Activated CD4-positive, alpha-beta T cell treated with anti-CD3 and anti-CD28 coated beads for 48 hours (primary cell): ENCODE data around the gene SBSN.

Experiments used
- DNase-seq: peaks from one replicate; pipeline ENCODE4 v3.0.0-alpha.2; 2020

Gene SBSN

DNA sequence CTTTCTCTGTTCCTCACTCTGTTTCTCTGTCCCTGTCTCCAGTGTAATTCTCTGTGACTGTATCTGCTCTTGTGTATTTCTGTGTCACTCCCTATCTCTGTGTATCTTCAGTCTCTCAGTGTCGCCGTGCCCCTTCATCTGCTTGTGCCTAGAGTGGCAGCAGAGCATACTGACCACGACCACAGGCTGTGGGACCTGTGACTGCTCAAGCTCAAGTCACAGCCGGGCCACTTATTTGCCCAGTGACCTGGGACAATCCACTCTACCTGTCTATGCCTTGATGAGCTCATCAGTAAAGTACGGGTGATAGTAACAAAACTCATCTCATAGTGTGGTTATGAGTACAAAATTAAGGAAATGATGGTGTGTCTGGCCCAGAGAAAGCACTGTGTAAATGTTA, 26.0 kb upstream of the SBSN start:
- no peak for DNase-seq

DNA sequence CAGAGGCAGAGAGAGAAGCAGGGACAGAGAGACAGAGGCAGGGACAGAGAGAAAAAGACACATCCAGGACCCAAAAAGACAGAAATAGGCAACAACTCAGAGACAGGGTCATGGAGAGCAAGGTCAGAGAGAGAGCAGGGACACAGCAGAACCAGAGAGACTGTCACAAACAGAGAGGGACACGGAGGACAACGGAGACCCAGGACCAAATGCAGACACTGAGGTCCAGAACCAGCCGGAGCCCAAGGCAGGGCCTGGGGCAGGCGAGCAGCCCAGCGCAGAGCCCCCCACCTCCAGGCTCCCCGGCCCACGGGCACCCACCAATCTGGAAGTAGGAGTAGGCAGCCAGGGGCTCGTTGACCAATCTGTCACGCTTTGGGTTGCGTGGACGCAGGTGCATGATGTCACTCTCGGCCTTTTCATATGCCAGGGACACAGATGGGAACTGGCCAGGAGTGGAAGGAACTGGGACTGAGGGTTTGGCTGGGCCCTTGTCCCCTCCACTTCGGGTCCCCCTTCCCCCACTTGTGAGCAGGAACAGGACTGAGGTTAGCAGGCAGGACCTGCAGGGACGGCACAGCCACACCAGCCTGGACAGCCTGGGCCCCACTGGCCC, 25.4 kb upstream of the SBSN start:
- DNase-seq: no peak

DNA sequence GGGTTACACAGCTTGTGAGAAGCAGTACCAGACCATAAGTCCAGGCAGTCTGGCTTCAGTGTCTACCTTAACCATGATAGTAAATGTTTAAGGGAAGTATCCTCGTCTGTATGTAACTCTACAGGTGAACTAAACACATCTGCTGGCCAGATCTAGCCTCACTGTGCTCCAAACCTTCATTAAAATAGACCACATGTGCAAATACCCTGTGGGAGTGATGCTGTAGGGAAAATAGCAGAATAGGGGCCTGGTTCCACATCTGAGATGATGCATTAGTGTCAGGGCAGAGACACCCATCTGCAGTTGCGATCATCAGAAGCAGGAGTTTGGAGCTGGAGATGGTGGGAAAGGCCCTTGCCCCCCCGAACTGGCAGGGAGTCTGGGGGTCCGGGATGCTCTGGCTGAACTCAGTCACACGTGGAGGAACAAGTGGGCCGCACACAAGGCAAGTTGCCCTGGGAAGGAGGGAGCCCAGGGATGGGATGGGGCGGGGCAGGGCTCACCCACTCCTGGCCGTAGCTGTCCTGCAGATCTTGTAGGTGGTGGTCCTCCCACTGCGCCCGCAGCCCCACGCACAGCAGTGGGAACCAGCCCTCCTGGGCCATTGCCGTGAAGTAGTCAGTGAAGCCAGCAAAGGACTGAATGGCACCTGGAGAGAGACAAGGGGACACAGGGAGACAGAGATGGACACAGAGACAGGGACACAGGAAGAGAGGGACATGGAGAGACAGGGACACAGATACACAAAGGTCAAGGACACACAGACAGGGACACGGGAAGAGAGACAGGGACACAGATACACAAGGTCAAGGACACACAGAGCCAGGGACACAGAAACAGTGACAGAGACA, 24.6 kb upstream of the SBSN start:
- DNase-seq: no peak

DNA sequence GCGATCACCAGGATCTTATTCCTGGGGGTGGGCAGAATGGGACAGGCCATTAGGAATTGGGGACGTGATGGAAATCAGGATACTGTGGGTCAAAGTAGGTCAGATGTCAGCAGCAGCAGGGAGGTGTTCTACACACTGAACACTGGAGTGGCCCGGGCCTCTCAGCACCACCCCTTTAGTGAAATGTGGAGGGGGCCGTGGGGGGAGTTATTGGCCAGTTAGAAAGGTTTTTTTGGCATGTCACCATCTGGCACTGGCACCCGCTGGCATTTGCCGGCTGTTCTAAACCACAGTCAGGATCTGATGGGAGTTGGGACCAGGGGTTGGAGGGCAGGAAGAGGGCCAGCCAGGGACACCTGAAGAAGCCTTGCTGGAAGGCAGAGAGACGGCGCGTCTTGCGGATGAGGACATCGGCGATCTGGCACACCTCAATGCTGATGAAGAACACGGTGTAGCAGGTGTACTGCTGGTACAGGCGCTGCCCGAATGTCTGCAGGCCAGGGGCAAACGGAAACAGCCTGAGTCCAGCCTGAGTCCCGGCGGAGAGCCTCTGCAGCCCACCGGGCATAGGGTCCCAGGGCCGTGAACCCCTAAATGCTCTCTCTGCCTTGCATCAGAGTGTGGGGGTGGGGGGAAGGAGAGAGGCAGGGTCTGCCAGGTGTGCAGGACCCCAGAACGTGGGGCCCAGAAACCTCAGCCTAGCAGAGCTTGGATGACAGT, 23.1 kb upstream of the SBSN start:
- DNase-seq: no peak

DNA sequence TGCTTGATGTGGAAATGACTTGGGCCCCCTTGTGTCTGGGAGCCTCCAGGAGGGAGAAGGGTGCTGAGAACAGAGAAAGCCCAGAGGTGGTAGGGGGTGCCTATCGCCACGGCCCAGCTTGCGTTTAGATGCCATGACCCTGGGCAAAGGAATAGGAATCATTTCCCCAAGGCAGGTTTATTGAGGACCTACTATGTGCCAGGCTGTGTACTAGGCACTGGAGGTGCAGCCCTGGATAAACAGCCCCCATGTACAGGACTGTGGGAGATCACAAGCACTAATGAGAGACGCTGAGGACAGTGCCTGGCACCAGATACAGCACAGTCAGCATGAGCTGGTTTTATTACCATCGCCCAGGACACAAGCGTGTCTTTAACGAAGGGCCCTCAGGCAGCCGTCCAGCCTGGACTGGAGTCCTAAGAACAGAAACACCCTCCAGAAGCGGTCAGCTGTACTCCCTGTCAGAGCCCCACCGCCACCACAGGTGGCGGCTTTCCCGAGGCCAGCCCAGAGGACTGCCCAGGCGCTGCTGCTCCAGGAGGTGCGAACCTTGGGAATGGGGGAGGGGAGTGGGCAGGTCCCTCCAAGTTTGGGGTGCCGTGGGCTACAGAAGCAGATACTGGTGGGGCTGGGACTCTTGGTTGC, 21.9 kb upstream of the SBSN start:
- DNase-seq: no peak

DNA sequence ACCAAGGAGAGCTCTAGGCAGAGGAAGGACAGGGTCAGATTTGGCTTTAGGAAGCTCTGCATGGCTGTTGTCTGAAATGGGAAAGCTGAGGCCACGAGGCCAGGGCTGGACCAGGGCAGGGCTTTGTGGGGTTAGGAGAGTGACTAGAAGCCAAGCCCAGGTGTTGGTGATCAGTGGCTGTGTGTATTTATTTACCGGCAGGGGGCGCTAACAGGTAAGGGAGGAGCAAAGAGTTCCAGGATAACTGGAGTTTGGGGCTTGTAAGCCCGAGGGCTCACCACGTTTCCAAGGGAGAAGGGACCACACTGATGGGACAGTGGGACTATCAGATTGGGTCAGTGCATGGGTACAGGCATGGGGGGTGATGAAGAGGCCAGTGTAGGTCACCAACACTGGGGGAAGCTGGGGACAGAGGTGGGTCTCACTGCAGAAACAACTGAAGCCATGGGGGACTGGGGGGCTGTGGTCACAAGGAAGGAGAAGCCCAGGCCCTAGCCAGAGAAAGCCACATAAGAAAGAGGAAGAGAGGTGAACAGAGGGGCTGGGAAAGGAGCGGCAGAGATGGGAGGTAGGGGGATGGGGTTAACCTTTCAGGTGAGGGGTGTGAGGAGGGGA, 21.2 kb upstream of the SBSN start:
- DNase-seq: peak; percentile 67

DNA sequence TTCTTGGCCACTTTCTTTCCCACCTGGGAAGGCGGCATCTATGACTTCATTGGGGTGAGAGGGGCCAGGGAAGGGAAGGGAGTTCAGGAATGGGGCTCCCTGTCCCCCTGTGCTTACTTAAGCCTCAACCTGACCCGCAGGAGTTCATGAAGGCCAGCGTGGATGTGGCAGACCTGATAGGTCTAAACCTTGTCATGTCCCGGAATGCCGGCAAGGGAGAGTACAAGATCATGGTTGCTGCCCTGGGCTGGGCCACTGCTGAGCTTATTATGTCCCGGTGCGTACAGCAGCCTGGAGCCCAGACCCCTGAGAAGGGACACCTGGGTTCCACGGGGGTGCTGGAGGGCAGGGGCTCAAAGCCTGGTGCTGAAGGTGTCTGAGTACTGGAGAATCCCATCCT, 18.4 kb upstream of the SBSN start:
- no peak for DNase-seq

DNA sequence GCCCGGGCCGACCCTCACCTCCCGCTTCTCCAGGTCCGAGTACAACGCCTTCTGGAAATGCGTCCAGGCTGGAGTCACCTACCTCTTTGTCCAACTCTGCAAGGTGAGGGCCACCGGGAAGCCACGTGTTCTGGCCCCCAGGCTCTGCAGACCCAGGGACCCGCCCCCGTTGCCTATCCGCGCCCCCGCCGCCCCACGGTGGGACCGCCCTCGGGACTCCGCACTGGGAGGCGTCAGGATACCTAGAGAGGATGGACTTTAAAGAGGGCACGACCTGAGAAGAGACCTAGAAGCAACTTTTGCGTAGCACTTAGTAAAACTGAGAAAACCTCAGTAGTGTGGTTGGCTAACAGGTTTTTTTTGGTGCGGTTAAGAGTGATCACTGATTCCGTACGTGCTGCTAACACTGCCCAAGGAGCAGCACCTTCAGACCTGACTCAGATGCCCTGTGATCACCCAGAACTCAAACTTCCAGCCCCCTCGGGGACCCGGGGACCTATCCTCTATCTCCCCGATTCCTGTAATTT, 17.8 kb upstream of the SBSN start:
- peak; percentile 82 for DNase-seq

DNA sequence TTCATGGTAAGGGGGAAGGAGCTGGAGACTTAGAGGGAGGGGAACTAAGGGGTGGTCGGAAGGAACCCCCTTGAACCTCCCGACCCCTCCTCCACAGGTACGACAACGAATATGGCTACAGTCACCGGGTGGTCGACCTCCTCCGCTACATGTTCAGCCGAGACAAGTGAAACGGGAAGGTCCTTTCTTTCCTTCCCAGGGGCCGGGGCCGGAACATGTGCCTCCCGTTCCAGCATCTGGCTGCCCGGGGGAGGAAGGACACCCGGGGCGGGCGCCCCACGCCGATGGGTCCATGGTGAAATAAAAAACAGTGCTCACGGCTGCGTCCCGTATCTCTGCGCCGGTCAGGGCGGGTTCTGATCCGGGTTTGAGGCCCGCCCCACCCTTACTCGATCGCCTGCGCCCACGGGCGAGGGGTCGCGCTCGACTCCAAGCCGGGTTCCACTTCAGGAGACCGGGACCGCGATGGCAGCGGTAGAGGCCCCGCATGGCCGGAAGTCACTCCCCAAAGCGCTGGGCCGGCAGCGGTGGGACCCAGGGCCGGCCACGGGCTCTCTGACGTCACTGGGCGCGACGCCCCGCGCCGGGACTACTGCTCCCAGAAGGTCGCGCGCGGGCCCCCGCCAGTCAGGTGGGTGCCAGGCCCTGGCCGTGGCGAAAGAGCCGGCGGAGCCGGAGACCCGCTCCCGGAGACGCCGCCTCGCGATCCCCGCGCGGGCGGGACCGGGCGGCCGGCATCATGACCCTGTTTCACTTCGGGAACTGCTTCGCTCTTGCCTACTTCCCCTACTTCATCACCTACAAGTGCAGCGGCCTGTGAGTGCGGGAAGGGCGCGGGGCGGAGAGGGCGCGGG, 17.1 kb upstream of the SBSN start, which contains the start of gene TMEM147:
TSS of gene TMEM147 (plus strand) at position 626 of the 854 bp plus-strand sequence. CDS start at position 740, 114 bp downstream.
- peak; percentile 90 for DNase-seq

DNA sequence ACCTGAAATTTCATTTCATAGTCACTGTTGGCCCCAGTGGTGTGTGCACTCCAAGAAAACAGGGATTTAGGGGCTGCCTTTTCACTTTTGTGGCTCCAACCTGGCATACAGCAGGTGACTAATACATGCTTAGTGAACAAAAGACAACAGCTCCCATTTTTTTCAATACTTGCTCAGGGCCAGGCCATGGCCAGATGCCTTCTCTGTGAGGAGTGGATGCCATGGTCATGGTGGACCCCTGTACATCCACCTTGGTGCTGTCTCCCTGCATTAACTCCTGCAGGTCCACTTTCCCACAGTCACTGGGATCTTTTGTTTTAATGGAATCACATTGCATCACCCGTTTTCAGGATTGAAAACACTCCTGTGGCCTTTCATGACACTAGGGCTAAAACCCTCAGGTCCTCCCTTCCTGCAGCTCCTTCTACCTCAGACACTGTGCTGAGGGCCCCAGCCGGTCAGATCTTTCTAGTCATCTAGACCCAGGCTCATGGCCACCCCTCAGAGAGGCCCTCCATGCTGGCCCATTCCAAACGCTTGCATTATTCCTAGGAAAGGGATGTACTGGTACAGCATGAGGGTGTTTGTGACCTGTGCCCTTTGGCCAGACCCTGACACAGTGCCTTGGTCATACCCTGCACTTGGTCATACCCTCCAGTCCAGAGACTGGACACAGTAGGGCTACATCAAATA, 16.1 kb upstream of the SBSN start:
- no peak for DNase-seq

DNA sequence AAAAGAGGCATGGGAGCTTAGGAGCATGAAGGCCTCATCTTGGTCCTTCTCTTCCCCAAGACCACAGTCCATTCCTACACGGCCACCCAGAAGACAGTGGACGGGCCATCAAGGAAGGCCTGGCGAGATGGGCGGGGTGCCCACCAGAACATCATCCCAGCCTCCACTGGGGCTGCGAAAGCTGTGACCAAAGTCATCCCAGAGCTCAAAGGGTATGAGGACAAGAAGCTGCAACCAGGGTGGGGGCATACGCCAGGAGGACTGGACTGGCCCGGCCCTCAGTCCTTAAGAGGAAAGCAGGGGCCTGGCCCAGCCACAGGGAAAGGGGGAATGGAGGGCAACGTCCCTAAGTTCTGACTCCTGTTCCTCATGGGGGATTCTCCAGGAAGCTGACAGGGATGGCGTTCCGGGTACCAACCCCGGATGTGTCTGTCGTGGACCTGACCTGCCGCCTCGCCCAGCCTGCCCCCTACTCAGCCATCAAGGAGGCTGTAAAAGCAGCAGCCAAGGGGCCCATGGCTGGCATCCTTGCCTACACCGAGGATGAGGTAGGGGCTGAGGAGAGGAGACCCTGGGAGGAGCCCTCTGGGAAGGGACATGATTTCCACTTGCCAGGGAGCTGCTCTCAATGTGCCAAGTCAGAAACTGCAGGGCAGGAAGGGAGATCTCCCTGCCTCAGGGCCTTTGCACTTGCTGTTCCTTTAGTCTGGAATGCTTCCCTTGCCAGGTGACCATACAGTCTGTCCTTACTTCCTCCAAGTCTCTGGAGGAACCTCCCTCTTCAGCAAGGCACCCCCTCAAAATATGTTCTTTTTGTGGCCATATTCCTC, 15.4 kb upstream of the SBSN start:
- DNase-seq: no peak

DNA sequence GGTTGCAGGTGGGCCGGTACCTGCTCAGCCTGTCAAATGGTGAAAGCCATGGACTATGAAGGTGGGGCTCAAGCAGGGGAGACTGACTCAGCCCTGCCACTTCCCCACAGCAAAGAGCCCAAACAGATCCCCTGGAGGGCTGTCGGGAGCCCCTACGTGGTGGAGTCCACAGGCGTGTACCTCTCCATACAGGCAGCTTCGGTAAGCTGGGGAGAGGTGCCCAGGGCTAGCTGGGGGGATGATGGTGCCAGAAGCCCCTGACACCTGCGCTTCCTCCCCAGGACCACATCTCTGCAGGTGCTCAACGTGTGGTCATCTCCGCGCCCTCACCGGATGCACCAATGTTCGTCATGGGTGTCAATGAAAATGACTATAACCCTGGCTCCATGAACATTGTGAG, 14.1 kb upstream of the SBSN start:
- no peak for DNase-seq

DNA sequence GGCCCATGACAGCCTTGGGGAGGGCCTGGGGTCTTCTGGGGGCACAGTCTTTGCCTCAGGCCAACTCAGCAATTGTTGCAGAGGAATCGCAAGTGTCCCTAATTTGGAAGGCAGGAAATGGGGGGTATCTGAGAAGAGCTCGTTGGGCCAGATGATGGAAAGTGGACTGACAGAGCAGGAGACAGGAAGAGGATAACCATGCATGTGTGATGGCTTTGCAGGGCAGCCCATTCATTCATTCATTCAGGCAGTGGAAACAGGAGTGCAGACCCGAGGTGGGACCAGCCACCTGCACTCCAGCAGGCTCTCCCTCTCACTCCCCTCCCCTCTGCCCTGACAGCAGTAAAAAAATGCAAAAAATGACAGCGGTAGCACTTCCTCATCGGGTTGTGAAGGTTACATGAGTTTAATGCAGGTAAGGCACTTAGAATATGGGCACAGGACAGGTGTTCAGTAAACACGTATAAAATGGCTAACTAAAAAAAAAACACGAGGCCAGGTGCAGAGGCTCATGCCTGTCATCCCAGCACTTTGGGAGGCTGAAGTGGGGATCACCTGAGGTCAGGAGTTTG, 12.3 kb upstream of the SBSN start:
- no peak for DNase-seq

DNA sequence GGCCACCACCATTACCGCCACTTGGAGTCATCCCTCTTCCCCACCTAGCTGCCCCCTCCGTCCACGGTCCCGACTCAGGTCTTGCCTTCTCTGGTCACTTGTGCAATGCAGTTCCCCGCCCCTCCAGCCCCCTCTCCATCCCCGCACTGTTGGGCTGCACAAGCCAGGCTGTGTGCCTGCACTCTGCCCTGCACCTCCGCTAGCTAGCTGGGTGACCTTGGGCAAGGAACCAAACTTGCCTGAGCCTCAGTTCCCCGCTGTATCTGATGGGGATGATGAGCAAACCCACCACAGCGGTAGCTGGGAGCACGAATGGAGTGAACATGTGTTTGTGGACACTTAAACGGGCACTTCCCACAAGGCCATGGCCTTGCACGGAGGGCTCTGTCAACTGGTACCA, 11.7 kb upstream of the SBSN start:
- no peak for DNase-seq

DNA sequence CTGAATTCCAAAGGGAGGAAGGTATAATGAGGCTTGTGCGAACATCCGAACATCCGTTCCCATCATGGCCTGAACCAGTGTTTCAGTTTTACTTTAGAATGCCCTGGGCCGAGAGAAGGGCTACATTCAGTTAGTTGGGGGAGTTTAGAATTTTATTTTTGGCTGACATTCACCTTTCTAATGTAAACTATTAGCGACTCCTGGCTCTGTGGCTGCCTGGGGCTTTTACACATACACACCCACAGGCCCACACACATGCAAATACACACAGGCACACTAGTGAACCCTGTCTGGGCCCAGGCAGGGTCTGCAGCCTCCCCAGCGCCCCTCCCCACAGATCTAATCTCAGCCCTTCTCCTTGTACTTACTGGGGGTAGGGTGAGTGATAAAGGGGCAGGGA, 11.2 kb upstream of the SBSN start:
- no peak for DNase-seq

DNA sequence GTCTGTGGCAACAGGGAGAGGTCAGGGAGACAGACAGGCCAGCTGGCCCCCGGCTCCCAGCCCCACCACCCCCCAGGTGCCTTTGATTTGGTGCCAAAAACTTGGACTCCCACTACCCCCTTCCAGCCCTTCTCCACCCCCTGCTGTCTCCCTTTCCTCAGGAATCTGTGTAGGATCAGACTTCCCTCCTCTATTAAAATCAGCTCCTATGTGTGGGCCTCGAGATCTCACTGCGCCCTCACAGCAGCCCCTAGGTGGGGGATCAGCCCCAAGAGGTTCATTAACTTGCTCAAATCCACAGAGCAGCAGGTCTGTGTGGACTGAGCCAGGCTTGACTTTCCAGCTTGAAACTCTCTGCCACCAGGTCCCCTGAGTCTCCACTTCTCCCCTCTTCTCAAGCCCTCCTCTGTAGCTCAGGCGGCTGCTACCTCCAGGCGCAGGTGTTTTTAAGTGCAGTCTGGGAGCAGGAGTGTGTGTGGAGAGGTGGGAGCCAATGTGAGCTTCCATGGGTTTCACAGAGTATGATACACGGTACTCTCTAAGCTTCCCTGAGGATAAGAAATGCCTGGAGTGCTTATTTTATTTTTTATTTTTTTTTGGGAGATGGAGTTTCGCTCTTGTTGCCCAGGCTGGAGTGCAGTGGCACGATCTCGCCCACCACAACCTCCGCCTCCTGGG, 6.8 kb upstream of the SBSN start:
- no peak for DNase-seq

DNA sequence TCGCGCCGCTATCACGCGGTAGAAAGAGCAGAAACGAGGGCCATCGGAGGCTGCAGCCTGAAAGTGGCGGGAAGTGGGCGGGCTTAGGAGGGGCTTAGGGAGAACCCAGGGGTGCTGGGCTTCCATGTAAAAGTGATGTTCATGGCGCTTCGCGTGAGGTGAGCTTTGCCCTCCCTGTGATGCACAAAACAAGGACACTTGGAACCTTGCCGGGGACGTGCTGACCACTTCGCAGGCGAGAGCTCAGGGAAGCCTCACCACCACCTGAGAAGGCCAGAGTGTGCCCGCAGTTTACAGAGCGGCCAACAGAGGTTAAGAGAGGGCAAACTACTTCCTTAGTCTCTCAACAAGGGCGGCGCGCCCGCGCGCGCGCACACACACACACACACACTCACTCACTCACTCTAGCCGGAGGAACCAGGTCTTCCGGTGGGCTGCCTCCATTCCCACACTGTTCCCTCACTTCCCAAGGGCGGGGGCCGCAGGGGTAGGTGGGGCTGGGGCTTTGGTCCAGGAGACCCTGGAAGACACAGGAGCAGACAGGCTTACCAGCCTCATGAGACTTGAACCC, 5.8 kb upstream of the SBSN start:
- DNase-seq: peak; percentile 56

DNA sequence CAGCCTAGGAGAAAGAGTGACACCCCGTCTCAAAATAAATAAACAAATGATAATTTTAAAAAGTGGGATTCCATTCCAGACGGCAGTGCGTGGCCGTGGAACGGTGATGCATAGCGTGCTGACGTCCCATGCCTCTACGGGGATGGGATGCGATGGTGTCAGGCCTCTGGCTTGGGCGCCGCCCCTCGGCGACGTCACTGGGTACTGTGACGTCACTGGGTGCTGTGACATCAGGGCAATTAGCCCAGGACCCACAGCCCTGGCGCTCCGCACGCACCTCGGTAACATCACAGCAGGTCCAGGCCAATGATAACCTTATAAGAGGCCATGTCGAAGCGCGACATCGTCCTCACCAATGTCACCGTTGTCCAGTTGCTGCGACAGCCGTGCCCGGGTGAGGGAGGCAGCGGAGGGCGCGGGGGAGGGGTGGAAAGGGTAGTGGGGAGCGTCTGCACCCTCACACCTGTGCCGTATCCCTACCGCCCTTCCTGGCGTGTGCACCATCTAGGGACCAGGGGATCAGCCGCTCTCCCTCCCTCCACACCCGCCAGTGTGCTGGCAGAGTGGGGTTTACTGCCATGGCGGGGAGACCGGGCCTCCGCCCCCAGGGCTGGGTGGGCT, 5.2 kb upstream of the SBSN start, which contains the start of gene GAPDHS:
TSS of gene GAPDHS (plus strand) at position 256 of the 621 bp plus-strand sequence. CDS start at position 328, 72 bp downstream.
- no peak for DNase-seq
